SHP77 treated with DMSO at 0.1 percent for 48 hours (cell line): ENCODE results near the gene GPA33.
A peak's percentile ranks its signal among the peaks of the same experiment; 100 is the strongest.

Source experiments
- DNase-seq: peaks from one replicate; lab custom pipeline; 2025; lab: John Stamatoyannopoulos, UW

Gene GPA33

DNA sequence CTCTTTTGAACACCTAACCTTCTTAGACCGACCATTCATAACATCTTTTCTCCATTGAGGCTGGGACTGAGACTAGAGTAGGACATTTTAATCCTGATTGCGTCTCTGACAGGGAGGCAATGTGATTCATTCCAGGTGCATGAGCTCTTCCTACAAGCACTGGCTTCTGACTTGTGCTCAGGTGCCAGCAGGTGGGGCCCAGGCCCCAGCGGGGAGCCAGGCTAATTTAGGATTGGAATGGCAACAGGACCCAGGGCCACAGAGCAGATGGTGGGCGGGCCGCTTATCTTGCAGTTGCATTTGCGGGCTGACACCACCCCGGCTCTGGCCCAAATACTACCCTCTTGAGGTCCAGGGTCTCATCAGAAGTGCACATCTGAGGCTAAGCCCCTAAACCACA lies 4.1 kb downstream of the GPA33 start:
- no peak for DNase-seq

DNA sequence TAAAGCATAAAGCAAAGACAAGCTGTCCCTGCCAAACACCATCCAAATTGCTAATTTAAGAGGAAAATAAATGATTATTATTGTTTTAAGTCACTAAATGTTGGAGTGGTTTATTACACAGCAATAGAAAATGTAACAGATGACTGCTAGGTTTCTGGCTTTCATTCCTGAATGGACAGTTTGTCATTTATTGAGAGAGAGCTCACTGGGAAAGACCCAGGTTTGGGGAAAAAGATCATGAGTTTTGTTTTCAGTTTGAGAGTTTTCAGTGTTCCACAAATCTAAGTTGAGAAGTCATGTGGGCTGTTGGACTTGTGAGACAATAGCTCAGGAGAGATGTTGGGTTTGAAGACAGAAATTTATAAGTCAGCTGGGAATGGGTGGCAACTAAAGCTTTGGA lies 5.4 kb downstream of the GPA33 start:
- DNase-seq = no peak

DNA sequence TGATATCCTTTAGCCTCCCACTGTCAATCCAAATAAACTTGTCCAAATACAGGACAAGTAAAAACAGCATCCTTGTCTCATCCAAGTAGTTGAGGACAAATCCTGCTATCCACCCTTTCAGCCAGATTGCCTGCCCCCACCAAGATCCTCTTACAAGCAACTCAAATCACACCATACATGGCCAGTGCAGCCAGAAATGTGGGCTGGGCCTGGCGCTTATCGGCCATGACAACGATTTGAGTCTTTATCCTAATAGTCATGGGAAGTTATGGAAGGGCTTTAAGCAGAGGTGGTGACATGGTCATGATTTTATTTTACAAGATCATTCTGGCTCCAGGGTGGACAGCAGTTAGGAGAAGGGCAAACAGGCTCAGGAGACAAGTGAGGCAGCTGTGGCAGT lies 6.3 kb downstream of the GPA33 start:
- no peak for DNase-seq

DNA sequence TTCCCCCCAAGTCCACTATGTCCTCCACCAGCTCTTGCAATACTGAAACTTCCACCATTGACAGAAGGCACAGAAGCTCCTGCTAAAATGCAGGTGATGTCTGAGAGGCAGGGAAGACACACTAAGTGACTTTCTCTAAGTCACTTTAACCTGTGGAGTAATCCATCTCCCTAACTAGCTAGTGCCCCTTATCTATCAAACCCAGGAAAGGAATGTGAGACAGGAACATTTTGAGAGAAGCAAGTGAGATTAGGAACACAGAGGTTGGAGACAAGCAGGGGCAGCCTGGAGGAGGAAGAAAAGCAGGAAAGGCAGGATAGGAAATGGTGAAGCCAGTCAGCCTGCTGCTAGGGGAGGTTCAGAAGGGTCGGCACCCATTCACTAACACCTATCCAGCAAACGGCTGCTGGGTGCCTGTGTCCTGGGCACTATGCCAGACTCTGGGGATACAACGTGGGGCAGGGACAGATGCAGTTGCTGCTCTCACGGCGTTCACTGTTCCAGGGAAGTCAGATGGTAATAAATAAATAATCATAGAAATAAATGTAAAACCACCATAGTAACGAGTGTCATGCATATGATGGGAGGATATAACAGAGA lies 7.0 kb downstream of the GPA33 start:
- DNase-seq = peak; percentile 53

DNA sequence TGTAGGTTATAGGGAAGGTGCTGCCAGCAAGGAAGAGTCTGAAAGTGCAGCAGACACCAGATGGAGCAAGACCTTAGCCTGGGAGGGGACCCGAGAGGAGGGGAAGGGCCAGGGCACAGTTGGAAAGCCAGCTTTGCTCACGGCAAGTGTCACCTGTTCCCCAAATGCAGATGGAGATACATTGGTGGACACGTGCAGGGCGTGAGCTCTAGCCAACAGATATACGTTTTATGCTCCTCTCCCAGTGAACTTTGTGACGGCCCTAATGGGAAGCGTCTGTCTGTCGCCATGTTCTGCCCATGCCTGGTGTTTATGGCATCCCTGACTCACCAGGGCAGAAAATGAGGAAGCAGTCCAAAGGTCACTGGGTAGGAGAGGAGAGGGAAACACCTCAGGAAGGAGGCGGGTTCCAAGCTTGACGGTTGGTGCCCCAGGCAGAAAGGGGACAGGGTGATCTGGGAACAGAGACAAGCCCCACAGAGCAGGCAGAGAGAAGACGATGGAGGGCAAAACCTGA lies 7.6 kb downstream of the GPA33 start:
- DNase-seq = no peak

DNA sequence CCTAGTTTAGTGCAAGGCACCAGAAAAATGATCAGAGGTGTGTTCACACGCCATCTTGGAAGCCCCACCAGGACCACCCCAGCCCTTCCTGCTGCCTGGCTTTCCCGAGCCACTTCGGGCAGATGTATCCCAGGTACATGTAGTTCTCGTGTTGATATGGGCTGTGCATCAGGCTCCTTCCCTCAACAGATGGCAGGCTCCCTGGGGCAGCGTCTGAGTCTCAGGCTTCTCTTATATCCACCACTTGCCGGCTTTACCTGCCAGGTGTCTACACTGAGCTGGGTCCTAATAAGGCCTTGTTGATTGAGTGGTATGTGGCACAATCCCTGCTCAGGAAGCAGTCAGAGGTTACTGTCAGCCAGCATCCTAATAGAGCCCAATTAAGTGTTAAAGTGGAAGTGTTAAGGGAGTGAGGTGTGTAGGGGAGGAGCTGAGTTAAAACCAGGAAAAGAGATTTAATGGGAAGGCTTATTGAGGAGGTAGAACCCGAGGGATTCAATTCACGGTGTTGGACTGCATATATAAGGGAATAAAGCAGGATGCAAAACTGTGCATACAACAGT lies 8.5 kb downstream of the GPA33 start:
- no peak for DNase-seq

DNA sequence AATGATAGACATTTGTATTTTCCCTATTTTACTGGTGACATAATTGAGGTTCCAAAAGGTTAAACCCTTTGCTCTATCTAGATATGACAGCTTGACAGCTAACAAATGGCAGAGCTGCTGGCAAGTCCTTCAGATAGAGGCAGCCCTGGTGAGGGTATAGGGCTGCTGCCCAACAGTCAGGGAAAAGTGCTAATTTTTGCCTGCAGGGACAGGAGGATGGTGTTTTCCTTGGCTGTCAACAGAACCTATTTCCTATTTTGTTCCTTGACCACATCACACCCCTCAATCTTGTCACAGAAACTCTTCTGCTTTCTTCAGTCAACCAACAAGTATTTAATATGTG lies 12.3 kb downstream of the GPA33 start:
- DNase-seq = no peak

DNA sequence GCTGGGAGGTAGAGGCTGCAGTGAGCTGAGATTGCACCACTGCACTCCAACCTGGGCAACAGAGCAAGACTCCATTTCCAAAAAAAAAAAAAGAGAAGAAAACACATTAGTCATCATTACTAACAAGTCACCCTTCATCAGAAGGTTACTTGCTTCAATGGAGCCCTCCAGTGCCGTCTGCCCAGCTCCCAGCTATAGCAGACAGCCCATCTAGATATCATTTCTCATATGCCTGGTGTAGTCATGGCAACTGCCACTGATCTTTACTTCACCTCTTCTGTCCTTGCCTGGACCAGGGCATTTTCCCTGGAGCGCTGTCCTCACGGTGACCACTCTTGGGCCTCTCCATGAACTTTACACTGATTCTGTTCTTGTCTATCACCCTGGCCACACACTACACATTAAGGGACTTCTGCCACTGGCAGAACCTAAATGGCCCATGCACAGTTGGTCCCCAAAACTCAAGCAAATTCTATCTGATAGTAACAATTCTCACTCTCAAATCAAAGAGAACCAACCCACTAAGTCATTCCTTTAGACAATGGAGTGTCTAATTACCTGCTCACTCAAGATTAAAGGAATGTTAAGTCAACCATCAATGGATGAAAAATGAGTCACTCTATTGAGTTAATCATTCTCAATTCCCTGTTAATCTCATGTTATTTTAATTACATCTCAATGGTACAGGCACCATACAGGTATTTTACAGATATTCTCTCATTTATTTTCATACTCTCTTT lies 12.9 kb downstream of the GPA33 start:
- DNase-seq = no peak

DNA sequence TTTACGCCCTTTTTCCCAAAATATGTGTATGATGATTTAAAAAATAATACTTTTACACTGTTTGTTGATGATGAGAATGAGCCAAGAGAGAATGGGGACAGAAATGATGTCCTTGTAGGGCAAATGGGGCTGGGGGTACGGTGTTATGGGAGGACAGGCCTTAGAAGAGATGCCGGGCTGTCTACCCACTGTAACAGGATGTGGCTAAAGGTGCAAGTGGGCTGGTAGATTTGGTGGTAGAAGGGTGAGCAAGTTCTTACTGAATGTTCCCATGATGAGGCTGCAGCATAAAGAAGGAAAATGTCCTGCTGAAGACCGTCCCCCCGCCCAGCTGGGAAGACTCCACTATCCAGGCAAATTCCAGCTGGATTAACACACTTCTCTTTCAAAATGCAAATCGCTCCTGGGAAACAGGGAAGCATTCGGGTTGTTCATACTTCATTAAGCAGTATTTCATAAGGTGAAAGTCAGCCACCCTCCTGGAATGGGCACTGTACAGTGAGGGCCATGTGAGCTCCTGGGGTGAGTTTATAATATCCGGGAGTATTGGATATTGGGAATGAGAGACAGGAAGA lies 14.0 kb downstream of the GPA33 start:
- DNase-seq = no peak

DNA sequence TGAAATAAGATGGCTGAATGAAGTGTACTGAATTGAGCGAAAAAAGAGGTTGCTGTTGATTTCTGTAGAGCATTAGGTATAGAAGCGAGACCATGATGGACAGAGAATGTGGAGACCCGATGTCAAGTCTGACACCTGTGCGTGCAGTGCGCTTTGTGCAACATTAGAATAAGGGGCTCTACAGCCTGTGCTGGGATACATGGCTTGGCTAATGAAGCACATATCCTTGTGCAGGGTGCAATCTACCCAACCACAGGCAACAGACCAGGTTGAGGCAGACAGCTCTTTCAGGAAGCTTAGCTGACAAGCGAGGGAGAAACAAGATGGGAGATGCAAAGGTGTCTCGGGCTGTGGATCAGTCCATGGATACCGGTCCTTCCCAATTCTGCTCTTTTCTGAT lies 18.9 kb downstream of the GPA33 start:
- no peak for DNase-seq

DNA sequence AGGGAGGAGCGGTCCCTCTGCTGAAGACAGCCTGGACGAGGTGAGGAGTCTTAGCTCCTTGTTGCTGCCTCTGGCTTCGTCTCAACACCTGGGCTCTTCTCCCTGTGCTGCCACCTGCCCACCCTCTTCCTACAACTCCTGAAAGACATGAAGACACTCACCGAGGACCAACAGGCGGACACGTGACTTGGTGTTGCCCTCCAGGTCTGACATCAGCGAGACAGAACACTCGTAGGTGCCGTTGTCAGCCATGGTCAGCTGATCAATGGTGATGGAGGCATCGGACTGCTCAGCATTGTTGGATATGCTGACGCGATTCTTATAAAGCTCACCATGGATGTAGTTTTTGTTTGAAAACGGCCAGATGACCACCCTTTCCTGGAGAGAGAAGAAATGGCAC lies 21.4 kb downstream of the GPA33 start:
- DNase-seq = no peak

DNA sequence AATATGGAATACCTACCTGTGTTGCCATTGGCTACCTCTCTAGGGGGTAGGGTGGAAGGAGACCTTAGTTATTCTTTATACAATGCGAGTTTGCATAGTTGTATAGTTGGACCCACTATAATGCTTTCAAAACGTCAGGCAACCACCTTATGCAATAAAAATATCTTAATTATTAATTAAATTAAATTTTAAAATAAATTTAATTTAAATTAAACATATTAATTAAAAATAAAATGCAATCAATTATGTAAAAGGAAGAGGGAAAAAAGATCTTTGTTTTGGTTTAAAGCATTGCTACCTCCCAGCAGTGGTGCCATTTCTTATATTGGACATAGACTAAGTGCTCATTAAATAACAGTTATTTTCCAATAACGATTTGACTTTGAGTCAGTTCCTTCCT lies 22.3 kb downstream of the GPA33 start:
- no peak for DNase-seq

DNA sequence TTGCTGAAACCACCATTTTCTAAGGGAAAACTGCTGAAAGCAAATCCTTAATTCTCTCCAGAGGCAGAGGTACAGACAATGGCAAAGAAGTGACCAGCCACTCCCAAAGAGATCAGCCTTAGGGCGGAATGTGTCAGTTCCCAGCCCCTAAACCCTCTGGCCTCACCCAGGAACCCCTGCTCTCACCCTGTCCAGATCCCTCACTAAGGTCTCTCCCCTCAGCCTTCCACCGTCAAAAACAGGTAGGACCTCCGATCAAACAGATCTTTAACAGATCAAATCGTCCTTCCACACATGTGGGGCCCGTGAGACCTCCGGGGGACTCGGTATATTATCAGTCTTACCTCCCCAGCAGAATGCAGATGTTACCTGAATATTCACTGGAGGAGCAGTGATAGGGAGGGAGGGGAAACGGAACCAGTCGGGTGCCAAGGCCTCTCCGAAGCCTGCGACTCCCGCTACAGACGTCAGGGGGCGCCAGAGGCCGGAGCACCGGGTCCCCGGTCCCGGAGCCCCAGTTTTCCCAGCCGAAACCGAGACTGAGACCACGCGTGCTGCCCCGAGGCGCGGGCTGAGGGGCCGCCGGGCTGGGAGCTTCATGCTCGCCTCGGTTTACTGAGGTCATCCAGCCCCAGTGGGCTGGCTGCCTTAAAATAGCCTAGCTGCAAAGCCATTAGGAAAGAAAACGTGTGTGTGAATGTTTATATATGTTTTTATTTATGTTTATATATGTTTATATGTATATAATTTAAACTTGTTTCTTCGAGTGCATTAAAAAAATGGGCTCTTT lies 23.6 kb downstream of the GPA33 start:
- peak; percentile 32 for DNase-seq

DNA sequence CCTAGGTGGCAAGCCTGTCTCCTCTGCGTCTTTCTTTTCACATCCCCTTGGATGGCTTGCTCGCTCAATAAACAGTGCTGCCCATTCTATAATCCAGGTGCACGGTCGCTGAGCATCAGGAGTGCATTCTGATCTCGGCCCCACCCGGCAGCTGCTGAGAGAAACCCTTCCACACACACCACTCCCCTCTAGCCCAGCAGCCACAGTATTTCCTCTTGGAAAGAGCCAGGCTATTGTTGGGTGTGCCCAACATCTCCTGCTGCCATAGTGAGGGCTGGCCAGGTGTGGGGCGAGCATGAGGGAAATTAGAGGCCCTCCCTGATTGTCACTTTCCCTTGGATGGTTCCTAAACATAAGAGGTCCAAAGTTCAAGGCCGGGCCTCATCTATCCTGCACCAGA lies 24.7 kb downstream of the GPA33 start:
- no peak for DNase-seq

DNA sequence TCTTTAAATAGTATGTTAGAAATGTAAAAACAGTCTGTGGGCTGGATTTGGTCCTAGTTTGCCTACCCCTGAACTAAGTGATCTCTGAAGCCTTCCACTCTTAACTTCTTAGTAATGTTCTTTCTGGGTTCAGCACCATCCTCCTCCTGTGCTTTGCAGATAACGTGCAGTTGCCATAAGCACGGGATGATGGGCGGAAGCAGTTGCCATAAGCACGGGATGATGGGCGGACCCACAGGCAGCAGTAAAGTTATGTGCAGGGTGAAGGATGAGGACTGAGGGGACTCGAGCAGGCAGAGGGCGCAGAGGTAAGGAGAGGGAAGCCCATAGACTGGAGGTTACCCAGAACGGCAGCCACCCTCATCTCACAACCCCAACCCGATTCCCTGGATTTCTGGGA lies 25.6 kb downstream of the GPA33 start:
- no peak for DNase-seq

DNA sequence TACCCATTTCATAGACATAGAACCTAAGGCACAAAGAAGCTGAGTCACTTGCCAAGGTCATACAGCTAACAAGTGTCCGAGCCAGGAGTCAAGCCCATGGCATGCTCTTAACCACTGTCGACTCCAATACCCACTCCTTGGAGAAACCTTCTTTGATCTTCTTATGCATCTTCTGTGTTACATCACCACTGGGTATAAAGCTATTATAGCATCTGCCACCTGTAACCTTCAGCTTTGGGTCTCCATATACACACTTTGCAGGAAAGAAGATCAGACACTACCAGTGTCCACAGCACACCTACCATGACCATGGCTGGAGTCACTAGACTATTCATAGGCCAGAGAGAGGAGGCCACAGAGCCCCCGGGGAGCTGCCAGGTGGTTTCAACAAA lies 29.1 kb downstream of the GPA33 start:
- no peak for DNase-seq

DNA sequence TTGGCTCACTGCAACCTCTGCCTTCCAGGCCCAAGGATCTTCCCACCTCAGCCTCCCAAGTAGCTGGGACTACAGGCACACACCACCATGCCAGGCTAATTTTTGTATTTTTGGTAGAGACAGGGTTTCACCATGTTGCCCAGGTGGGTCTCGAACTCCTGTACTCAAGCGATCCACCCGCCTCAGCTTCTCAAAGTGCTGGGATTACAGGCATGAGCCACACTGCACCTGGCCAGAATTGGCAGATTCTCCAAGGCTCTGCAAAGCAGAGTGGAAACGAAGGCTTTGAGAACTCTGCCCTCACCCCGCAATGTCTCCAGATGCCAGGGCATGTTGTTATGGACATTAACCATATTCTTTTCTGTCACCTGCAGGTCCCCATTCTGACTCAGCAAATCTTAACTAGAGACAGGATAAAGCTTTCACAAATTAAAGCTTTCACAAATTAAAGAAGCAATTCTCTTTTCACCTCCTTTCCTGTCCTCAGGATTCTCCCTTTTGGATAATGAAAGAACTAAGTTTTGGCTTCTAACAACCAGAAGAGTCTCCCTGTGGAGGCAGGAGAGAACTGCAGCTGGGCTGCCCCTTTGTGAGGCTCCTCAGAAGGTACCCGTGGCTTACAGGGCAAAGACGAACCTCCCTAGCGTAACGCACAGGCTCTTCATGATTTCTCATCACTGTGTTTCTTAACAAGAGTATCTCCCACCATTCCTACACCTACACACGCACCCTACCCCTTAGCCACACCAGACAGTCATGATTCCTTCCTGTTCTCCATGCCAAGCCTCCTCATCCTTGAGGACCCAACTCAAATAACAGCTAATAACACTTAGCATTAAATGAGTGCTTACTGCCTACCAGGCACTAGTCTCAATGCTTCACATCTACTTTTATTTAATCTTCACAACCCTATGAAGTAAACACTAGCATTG lies 29.8 kb downstream of the GPA33 start:
- DNase-seq = no peak

DNA sequence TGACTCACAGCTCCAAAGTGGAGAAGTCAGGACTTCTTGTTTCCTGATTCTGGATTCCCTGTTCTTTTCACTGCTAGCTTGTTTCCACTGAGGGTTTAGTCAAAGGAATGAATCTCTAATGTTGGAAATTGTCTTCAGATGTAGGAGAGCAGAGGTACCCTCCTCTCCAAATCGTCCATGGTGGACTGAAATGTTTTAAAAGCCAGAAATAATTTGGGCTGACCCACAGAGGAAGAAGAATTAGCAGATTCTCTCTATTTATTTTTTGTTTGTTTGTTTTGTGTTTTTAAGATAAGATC lies 30.4 kb downstream of the GPA33 start:
- no peak for DNase-seq

DNA sequence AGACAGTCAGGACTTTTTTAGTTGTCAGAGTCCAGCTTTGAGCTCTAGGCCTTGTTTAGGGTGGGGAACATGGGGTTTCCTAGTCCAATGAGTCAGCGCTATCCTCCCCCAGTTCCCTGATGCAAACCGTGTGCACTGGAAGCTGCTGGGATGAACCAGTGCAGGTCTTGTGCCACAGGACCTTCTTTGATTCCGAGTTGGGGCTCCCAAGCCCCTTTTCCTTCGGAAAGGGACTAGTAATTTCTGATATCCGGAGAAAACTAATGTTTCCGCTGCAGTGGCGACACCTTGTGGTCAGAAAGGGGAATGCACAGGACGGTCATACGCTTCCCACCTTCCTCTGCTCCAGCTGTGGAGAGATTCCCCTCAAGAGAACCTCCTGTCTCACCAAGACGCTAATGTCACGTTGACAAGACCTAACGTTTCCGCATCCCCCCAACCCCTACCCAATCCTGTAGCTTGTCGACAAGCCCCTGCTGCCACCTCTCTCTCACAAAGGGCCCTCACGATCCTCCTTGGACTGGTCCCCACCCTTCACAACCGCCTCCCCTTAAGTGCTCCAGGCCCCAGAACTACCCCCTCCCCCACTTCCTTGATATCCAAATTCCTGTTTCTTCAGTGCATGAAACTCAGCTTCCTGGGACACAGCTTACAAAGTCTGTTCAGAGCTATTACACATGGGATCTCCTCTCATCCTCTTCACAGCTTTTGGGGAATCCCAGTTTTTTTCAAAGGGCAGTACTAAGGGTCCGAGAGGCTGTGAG lies 30.9 kb downstream of the GPA33 start:
- no peak for DNase-seq

DNA sequence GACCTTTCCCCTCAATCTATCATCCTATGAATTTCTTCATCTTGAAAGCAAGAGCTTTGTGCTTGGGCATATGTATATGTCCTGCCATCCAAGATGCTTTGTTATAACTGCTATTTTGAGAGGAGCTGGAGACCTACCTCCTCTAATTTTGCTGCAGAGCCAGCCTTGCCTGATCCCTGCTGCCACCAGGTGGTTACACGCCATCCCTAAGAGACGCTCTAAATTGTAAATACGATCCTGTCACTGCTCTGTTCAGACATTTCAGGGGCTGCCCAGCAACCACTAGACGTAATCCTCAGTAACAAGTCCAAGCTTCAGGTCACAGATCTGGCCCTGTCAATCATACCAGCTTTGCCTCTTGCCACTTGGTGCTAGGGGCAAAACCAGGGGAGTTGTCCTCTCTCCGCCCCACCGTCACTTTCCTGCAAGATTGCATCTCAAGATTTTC lies 32.9 kb downstream of the GPA33 start:
- peak; percentile 63 for DNase-seq
